Measurements from ENCODE around the gene COL13A1. TPM values are rescaled to one million over a fixed set of nuclear protein-coding genes. Genes with fewer than 3 reads are reported as not detected.

The COL13A1 gene
- total and polyA plus RNA-seq, 2 of the 8 experiments (the other 6 are each of a cell fraction or from before 2014, with no cell fraction given) = 2.6 to 5.2 TPM

DNA sequence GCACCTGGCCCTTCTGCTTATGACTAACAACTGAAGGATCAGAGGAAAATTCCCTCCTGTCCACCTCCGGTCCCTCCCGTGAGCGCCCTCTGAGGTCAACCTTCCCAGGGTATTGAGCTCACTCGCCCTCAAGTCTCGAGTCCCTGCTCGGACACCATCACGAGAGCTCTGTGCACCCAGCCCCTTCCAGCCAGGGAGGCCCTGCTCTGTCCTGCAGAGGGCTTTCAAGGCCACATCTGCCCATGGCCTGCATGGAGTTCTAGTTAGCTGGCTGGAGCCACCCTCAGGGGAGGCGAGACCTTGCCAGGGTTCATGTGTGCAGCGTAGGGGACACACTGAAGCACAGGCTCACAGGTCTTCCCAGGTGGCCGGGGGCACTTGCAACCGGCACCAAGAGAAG lies 140.0 kb downstream of the COL13A1 start:
- ChIA-PET CTCF (ENCODE audit: partially characterized antibody) (interaction anchor here (0.6 to 9.8 kb wide), 9 partner anchors 10 to 291 kb away, joined by 3 to 94 read pairs (median 3); no protein-coding TSS in a partner anchor), POLR2A (ENCODE audit: partially characterized antibody) (no interaction called here)
- no peak overlapping the region for H2AFZ ChIP-seq (ENCODE audit: low read length)
- FAIRE-seq = no peak
- H2BK5ac ChIP-seq (ENCODE audit: low read depth, low read length) = no peak overlapping the region
- no peak overlapping the region for H3K4ac ChIP-seq (replicated peaks; ENCODE audit: insufficient read length, low read depth, low read length)
- no peak overlapping the region for H3K18ac ChIP-seq (ENCODE audit: extremely low read depth, low read length)
- H3K79me2 ChIP-seq (ENCODE audit: control insufficient read depth in 1 of 2, insufficient read depth in 2 of 2, low read length in 2 of 2) = no peaks in the 10 kb centered on the region
- no peak overlapping the region for H3K9ac ChIP-seq (replicated peaks in 1 of 4; ENCODE audit: extremely low read depth in 1 of 4, low read depth in 3 of 4, low read length in 3 of 4)
- no peak for DNase-seq (ENCODE audit: low read depth in 1 of 2, low spot score in 2 of 2)
- no peak overlapping the region for H2BK15ac ChIP-seq (ENCODE audit: low read length)
- no peaks in the 10 kb centered on the region for H3K9me3 ChIP-seq (ENCODE audit: insufficient read depth in 2 of 2, low read depth in 1 of 2, low read length in 1 of 2)
- no peaks in the 10 kb centered on the region for H3K27me3 ChIP-seq (replicated peaks in 1 of 4; ENCODE audit: control insufficient read depth in 3 of 4, extremely low read depth in 1 of 4, insufficient read depth in 3 of 4, low read length in 3 of 4)
- no peak overlapping the region for H2BK12ac ChIP-seq (ENCODE audit: low read depth, low read length)
- no peak overlapping the region for H3K14ac ChIP-seq (ENCODE audit: insufficient read length)
- no peak overlapping the region for H3K56ac ChIP-seq (replicated peaks; ENCODE audit: insufficient read length, low read depth, low read length)
- H4K5ac ChIP-seq (ENCODE audit: insufficient read length, low read depth, low read length) = no peak overlapping the region
- no peaks in the 10 kb centered on the region for H3K4me1 ChIP-seq (replicated peaks in 1 of 4; ENCODE audit: control insufficient read depth in 3 of 4, insufficient read depth in 4 of 4, low read length in 3 of 4)
- no peak overlapping the region for H2AK5ac ChIP-seq (ENCODE audit: low read depth, low read length)
- H4K8ac ChIP-seq (ENCODE audit: extremely low read depth, insufficient read depth, low read length) = peak overlapping the region; percentile 57; the same call in 1 of the 2 replicates
- H3K79me1 ChIP-seq (ENCODE audit: low read depth, low read length) = no peaks in the 10 kb centered on the region
- 91% methylated on average over 11 of the region's 11 CpGs; no CpG with 5 or more reads in 1 of the 2 experiments for WGBS, 2 experiments (ENCODE audit: extremely low coverage in 1 of 2, insufficient coverage in 1 of 2, insufficient read length in 1 of 2, insufficient replicate concordance in 2 of 2, low coverage in 1 of 2, low lambda C conversion rate in 2 of 2, missing lambda C conversion rate in 1 of 2)
- H3K4me2 ChIP-seq (ENCODE audit: insufficient read depth in 1 of 2, low read depth in 2 of 2, low read length in 2 of 2) = no peak overlapping the region
- H3K23ac ChIP-seq (ENCODE audit: insufficient read length) = no peak overlapping the region
- no peak overlapping the region for H3K4me3 ChIP-seq (ENCODE audit: extremely low read depth in 1 of 4, insufficient read depth in 2 of 4, low read depth in 3 of 4, low read length in 4 of 4)
- H2BK20ac ChIP-seq (ENCODE audit: low read length) = no peak overlapping the region
- H4K91ac ChIP-seq (replicated peaks; ENCODE audit: insufficient read length, low read length) = no peak overlapping the region
- no peak overlapping the region for H2BK120ac ChIP-seq (replicated peaks; ENCODE audit: low read depth, low read length)
- no peak overlapping the region for H3K27ac ChIP-seq (ENCODE audit: low read depth, low read length)
- no peaks in the 10 kb centered on the region for H3K36me3 ChIP-seq (ENCODE audit: control insufficient read depth in 2 of 4, insufficient read depth in 4 of 4, low read length in 3 of 4)
- H3K23me2 ChIP-seq (ENCODE audit: low read depth, low read length) = no peaks in the 10 kb centered on the region; the same call in 1 of the 2 replicates
- no peaks in the 10 kb centered on the region for H4K20me1 ChIP-seq (replicated peaks in 1 of 2; ENCODE audit: control insufficient read depth in 1 of 2, insufficient read depth in 2 of 2, low read length in 2 of 2)
- TF ChIP-seq YY1 (IDR thresholded peaks at IDR 0.05; ENCODE audit: low read depth, low read length) (no peak), TAF7 (optimal IDR thresholded peaks at IDR 0.05; ENCODE audit: borderline replicate concordance, low read depth, low read length) (no peak), SIRT6 (IDR thresholded peaks at IDR 0.05; ENCODE audit: low read length) (no peak), MAFK (IDR thresholded peaks at IDR 0.05; ENCODE audit: low read depth, low read length) (no peak), SP4 (IDR thresholded peaks at IDR 0.05; ENCODE audit: low read length) (no peak), RAD21 (IDR thresholded peaks at IDR 0.05 in 1 of 2, conservative IDR thresholded peaks at IDR 0.05 in 1 of 2; ENCODE audit: low read depth in 2 of 2, low read length in 2 of 2) (no peak), POU5F1 (IDR thresholded peaks at IDR 0.05; ENCODE audit: low read depth, low read length) (no peak), ZNF274 (IDR thresholded peaks at IDR 0.05; ENCODE audit: borderline replicate concordance, extremely low read depth, low read length) (no peak)
- TF ChIP-seq, protein P1, sequence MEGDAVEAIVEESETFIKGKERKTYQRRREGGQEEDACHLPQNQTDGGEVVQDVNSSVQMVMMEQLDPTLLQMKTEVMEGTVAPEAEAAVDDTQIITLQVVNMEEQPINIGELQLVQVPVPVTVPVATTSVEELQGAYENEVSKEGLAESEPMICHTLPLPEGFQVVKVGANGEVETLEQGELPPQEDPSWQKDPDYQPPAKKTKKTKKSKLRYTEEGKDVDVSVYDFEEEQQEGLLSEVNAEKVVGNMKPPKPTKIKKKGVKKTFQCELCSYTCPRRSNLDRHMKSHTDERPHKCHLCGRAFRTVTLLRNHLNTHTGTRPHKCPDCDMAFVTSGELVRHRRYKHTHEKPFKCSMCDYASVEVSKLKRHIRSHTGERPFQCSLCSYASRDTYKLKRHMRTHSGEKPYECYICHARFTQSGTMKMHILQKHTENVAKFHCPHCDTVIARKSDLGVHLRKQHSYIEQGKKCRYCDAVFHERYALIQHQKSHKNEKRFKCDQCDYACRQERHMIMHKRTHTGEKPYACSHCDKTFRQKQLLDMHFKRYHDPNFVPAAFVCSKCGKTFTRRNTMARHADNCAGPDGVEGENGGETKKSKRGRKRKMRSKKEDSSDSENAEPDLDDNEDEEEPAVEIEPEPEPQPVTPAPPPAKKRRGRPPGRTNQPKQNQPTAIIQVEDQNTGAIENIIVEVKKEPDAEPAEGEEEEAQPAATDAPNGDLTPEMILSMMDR (IDR thresholded peaks at IDR 0.05; ENCODE audit: control extremely low read depth in 1 of 3, insufficient read depth in 1 of 3, low read depth in 1 of 3, low read length in 3 of 3) = no peak
- TF ChIP-seq, protein P2, sequence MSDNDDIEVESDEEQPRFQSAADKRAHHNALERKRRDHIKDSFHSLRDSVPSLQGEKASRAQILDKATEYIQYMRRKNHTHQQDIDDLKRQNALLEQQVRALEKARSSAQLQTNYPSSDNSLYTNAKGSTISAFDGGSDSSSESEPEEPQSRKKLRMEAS (IDR thresholded peaks at IDR 0.05) = no peak
- TF ChIP-seq, protein P3, sequence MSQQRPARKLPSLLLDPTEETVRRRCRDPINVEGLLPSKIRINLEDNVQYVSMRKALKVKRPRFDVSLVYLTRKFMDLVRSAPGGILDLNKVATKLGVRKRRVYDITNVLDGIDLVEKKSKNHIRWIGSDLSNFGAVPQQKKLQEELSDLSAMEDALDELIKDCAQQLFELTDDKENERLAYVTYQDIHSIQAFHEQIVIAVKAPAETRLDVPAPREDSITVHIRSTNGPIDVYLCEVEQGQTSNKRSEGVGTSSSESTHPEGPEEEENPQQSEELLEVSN (IDR thresholded peaks at IDR 0.05) = no peak

Measured in H1 (cell line).